ENCODE results near the gene KCNB1. TPM values are rescaled to one million over a fixed set of nuclear protein-coding genes. Genes with fewer than 3 reads are reported as not detected.

The KCNB1 gene
- total RNA-seq, 4 donors from 2014 or later, result 3.9 to 11.7 (median 6.7) TPM

GRCh38 chr20:49409302-49409974, 73.0 kb downstream of the KCNB1 start:
- TF ChIP-seq CTCF (IDR thresholded peaks at IDR 0.05) (no peak), POLR2A (IDR thresholded peaks at IDR 0.05) (no peak), EP300 (IDR thresholded peaks at IDR 0.05) (no peak)
- no peak for DNase-seq (ENCODE audit: low spot score in 2 of 2)
- Histone ChIP-seq H3K4me1 (peaks cover 0 to 1% (median 0%) of the 10 kb centered on the region in 4 donors), H3K27me3 (peaks cover 0 to 11% of the 10 kb centered on the region in 2 donors), H3K27ac (no peak overlapping the region), H3K9me3 (no peaks in the 10 kb centered on the region), H3K4me3 (no peak overlapping the region), H3K36me3 (no peaks in the 10 kb centered on the region)
- 84 to 88% methylated on average over 13 of the region's 13 CpGs for WGBS, 2 donors

- H3K27ac ChIP-seq, result no peak overlapping the region
- peaks cover 0 to 5% of the 10 kb centered on the region in 2 donors for H3K27me3 ChIP-seq
- no peaks in the 10 kb centered on the region for H3K9me3 ChIP-seq
- no peak overlapping the region for H3K4me3 ChIP-seq
- no peak for TF ChIP-seq CTCF (IDR thresholded peaks at IDR 0.05)
- no peak for TF ChIP-seq EP300 (IDR thresholded peaks at IDR 0.05)
- TF ChIP-seq POLR2A (IDR thresholded peaks at IDR 0.05), result no peak
- no peak for DNase-seq (ENCODE audit: low spot score in 2 of 2)
- H3K36me3 ChIP-seq, result no peaks in the 10 kb centered on the region
- no peaks in the 10 kb centered on the region for H3K4me1 ChIP-seq
- 85 to 87% methylated on average over 11 of the region's 11 CpGs for WGBS, 2 donors
Observed at GRCh38 chr20:49408509-49409104, 73.9 kb downstream of the KCNB1 start.

GRCh38 chr20:49406666-49407065, 75.8 kb downstream of the KCNB1 start:
- no peak for DNase-seq (ENCODE audit: low spot score in 2 of 2)
- Histone ChIP-seq H3K4me1 (peaks cover 0 to 8% (median 0%) of the 10 kb centered on the region in 4 donors), H3K4me3 (no peak overlapping the region), H3K36me3 (no peaks in the 10 kb centered on the region), H3K9me3 (no peaks in the 10 kb centered on the region), H3K27ac (no peak overlapping the region), H3K27me3 (no peaks in the 10 kb centered on the region)
- no peak for TF ChIP-seq EP300 (IDR thresholded peaks at IDR 0.05)
- TF ChIP-seq POLR2A (IDR thresholded peaks at IDR 0.05), result no peak
- TF ChIP-seq CTCF (IDR thresholded peaks at IDR 0.05), result no peak
- 78 to 81% methylated on average over 9 of the region's 9 CpGs for WGBS, 2 donors

- peaks cover 0 to 16% (median 2%) of the 10 kb centered on the region in 4 donors for H3K4me1 ChIP-seq
- DNase-seq (ENCODE audit: low spot score in 2 of 2), result no peak
Observed at GRCh38 chr20:49405696-49406095, 76.8 kb downstream of the KCNB1 start.

More at GRCh38 chr20:49405696-49406095, 76.8 kb downstream of the KCNB1 start:
- TF ChIP-seq EP300 (IDR thresholded peaks at IDR 0.05), result no peak
- TF ChIP-seq CTCF (IDR thresholded peaks at IDR 0.05), result no peak
- no peak for TF ChIP-seq POLR2A (IDR thresholded peaks at IDR 0.05)
- H3K27me3 ChIP-seq, result no peaks in the 10 kb centered on the region
- 85 to 90% methylated on average over 5 of the region's 5 CpGs for WGBS, 2 donors
- H3K27ac ChIP-seq, result no peak overlapping the region
- no peaks in the 10 kb centered on the region for H3K36me3 ChIP-seq
- H3K9me3 ChIP-seq, result no peaks in the 10 kb centered on the region
- H3K4me3 ChIP-seq, result no peak overlapping the region

All from tibial nerve (tissue), 4 donors.